PFSK-1 (cell line): ENCODE measurements around the gene PRSS3.

ENCODE experiments used
- FOXP2 ChIP-seq: optimal IDR thresholded peaks from 2 replicates; pipeline ENCODE3; 2011; ENCODE audit warnings: borderline replicate concordance, control low read depth, inconsistent platforms; ENCODE audit not compliant: insufficient read depth; ENCODE audit errors: extremely low read length, extremely low read depth
- POLR2AphosphoS5 ChIP-seq: IDR thresholded peaks from 2 replicates; pipeline ENCODE4 v1.6.1; 2012; ENCODE audit warnings: low read depth, mild to moderate bottlenecking, control low read depth, low read length, moderate library complexity
- SIN3A ChIP-seq: IDR thresholded peaks from 2 replicates; pipeline ENCODE4 v1.6.1; 2012; ENCODE audit warnings: mild to moderate bottlenecking, low read length, moderate library complexity, borderline replicate concordance; ENCODE audit not compliant: insufficient read depth
- TAF1 ChIP-seq: IDR thresholded peaks from 2 replicates; pipeline ENCODE4 v1.6.1; 2012; ENCODE audit warnings: low read length, control low read depth, borderline replicate concordance; ENCODE audit not compliant: insufficient read depth

- no peak for TF ChIP-seq FOXP2
- no peak for TF ChIP-seq POLR2AphosphoS5
- no peak for TF ChIP-seq TAF1
- TF ChIP-seq SIN3A, result no peak
Observed at GRCh38 chr9:33815781-33816180, 20.4 kb downstream of the PRSS3 start.
